Measurements from ENCODE around the gene TCF3. TPM values are rescaled to one million over a fixed set of nuclear protein-coding genes. Genes with fewer than 3 reads are reported as not detected.
A peak's percentile ranks its signal among the peaks of the same experiment; 100 is the strongest.

Gene TCF3
- total RNA-seq, 4 donors from 2014 or later, result 21.2 to 62.0 (median 39.6) TPM

GRCh38 chr19:1655131-1655981 lies 2.9 kb upstream of the TCF3 start:
- 91 to 100% methylated on average over 2 to 4 of the region's 34 CpGs for WGBS, 2 donors (ENCODE audit: low coverage in 1 of 2)
- Histone ChIP-seq H3K4me3 (no peak overlapping the region), H3K27ac (no peak overlapping the region), H3K36me3 (no peaks in the 10 kb centered on the region), H3K27me3 (peaks cover 32% of the 10 kb centered on the region), H3K9me3 (no peaks in the 10 kb centered on the region), H3K4me1 (peaks cover 0 to 22% (median 10%) of the 10 kb centered on the region in 3 donors)
- ATAC-seq, result no peak
- TF ChIP-seq CTCF (IDR thresholded peaks at IDR 0.05) (no peak), POLR2A (IDR thresholded peaks at IDR 0.05) (no peak), POLR2AphosphoS5 (IDR thresholded peaks at IDR 0.05) (no peak), EP300 (IDR thresholded peaks at IDR 0.05) (no peak)

GRCh38 chr19:1654178-1654792 lies 1.9 kb upstream of the TCF3 start:
- 72 to 76% methylated on average over 3 to 7 of the region's 18 CpGs for WGBS, 2 donors (ENCODE audit: low coverage in 1 of 2)
- peaks cover 0 to 28% (median 14%) of the 10 kb centered on the region in 3 donors for H3K4me1 ChIP-seq
- H3K4me3 ChIP-seq, result no peak overlapping the region
- H3K27ac ChIP-seq, result no peak overlapping the region
- no peak for ATAC-seq
- peaks cover 0 to 6% of the 10 kb centered on the region in 2 donors for H3K36me3 ChIP-seq
- no peak for TF ChIP-seq EP300 (IDR thresholded peaks at IDR 0.05)
- TF ChIP-seq POLR2A (IDR thresholded peaks at IDR 0.05), result no peak
- no peak for TF ChIP-seq CTCF (IDR thresholded peaks at IDR 0.05)
- TF ChIP-seq POLR2AphosphoS5 (IDR thresholded peaks at IDR 0.05), result no peak
- H3K9me3 ChIP-seq, result no peaks in the 10 kb centered on the region
- H3K27me3 ChIP-seq, result peaks cover 28% of the 10 kb centered on the region

GRCh38 chr19:1653300-1653628 lies 849 bp upstream of the TCF3 start:
- Histone ChIP-seq H3K27ac (peak overlapping the region; percentile 70 to 100 (median 99)), H3K4me3 (peak overlapping the region; percentile 43 to 95), H3K4me1 (peaks cover 0 to 28% (median 14%) of the 10 kb centered on the region in 3 donors), H3K36me3 (peaks cover 0 to 17% of the 10 kb centered on the region in 2 donors), H3K27me3 (peaks cover 18% of the 10 kb centered on the region), H3K9me3 (no peaks in the 10 kb centered on the region)
- peak; percentile 22 for ATAC-seq
- WGBS, 2 donors (ENCODE audit: low coverage in 1 of 2), result 14 to 60% methylated on average over 1 to 15 of the region's 18 CpGs
- no peak for TF ChIP-seq POLR2AphosphoS5 (IDR thresholded peaks at IDR 0.05)
- no peak for TF ChIP-seq POLR2A (IDR thresholded peaks at IDR 0.05)
- no peak for TF ChIP-seq EP300 (IDR thresholded peaks at IDR 0.05)

GRCh38 chr19:1651568-1652291 lies 685 bp downstream of the TCF3 start:
- Histone ChIP-seq H3K4me3 (peak overlapping the region; percentile 92 to 95), H3K27me3 (peaks cover 2% of the 10 kb centered on the region), H3K36me3 (peaks cover 0 to 29% of the 10 kb centered on the region in 2 donors), H3K9me3 (no peaks in the 10 kb centered on the region), H3K4me1 (peaks cover 0 to 28% (median 14%) of the 10 kb centered on the region in 3 donors), H3K27ac (peak overlapping the region; percentile 11 to 99 (median 80))
- TF ChIP-seq EP300 (IDR thresholded peaks at IDR 0.05) (no peak), CTCF (IDR thresholded peaks at IDR 0.05) (peak in 2 of 4 experiments; percentile 3 to 39), POLR2AphosphoS5 (IDR thresholded peaks at IDR 0.05) (no peak), POLR2A (IDR thresholded peaks at IDR 0.05) (no peak)
- WGBS, 2 donors (ENCODE audit: low coverage in 1 of 2), result 0% methylated on average over 2 of the region's 101 CpGs
- no peak for ATAC-seq
